ENCODE data around the gene NDUFS7.
"Not testable (repeated sequence)": the region's sequence is repeated elsewhere in the genome, so short reads cannot be mapped to it uniquely, and the experiment has no call there.

The NDUFS7 gene

DNA sequence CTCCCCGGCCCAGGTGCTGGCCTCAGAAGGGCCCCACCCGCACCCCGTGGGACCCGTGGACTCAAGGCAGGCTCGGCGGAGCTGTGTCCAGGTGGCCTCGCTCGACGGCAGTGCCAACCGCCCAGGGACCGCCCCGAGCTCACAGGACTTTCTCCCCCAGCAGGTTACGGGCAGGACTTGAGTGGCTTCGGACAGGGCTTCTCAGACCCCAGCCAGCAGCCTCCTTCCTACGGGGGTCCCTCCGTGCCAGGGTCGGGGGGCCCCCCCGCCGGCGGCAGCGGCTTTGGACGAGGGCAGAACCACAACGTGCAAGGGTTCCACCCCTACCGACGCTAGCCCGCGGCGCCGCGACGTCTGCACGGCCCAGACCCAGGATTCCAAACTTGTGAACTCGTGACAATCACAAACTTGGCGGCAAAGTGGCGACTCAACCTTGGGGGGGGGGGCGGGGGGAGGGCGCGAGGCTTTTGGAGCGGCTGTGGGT lies 50.9 kb downstream of the NDUFS7 start:
- TF ChIP-seq, protein P1, sequence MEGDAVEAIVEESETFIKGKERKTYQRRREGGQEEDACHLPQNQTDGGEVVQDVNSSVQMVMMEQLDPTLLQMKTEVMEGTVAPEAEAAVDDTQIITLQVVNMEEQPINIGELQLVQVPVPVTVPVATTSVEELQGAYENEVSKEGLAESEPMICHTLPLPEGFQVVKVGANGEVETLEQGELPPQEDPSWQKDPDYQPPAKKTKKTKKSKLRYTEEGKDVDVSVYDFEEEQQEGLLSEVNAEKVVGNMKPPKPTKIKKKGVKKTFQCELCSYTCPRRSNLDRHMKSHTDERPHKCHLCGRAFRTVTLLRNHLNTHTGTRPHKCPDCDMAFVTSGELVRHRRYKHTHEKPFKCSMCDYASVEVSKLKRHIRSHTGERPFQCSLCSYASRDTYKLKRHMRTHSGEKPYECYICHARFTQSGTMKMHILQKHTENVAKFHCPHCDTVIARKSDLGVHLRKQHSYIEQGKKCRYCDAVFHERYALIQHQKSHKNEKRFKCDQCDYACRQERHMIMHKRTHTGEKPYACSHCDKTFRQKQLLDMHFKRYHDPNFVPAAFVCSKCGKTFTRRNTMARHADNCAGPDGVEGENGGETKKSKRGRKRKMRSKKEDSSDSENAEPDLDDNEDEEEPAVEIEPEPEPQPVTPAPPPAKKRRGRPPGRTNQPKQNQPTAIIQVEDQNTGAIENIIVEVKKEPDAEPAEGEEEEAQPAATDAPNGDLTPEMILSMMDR (IDR thresholded peaks at IDR 0.05; ENCODE audit: extremely low read depth, missing control alignments), result no peak
- DNase-seq (ENCODE audit: low spot score), result no peak

DNA sequence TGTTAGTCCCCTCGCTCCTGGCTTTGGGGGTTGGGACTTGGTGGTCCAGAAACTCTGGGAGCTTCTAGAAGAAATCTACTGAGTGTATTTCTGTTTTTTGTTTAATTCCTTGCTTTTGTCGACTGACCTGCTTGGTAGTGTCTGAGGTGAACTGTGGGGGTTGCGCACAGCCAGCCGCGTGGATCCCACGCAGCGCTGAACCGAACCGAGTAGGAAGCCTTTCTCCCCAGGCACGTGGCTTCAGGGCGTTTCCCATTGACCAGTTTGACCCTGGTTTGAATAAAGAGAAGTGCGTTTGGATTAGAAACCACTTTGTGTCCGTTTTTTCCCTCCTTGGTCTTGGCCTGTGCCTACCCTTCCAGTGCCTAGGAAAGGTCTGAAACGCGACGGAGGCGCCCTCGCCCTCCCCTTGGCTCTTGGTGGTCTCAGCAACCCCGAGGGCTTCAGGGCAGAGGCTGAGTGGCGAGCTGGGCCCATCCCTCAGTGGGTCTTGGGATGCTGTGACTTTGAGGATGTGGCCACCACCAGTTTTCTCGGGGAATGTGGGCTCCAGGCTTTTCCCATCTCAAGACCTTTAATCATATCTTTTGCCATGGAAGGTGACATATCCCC lies 51.8 kb downstream of the NDUFS7 start:
- TF ChIP-seq, protein P1 (IDR thresholded peaks at IDR 0.05; ENCODE audit: extremely low read depth, missing control alignments), result no peak
- DNase-seq (ENCODE audit: low spot score), result no peak

DNA sequence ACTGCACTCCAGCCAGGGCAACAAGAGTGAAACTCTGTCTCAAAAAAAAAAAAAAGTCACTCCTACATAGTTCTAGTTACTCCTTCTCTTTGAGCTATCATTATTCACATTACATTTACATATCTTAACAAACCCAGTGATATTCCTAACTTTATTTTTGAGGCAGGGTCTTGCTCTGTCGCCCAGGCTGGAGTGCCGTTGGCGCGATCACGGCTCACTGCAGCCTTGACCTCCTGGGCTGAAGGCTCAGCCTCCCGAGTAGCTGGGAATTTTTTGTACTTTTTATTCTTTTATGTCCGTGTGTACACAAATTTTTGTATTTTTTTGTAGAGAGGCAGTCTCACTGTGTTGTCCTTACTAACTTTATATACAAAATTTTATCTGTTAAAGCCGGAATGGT lies 53.9 kb downstream of the NDUFS7 start:
- no peak for DNase-seq (ENCODE audit: low spot score)
- TF ChIP-seq, protein P1 (IDR thresholded peaks at IDR 0.05; ENCODE audit: extremely low read depth, missing control alignments), result no peak

DNA sequence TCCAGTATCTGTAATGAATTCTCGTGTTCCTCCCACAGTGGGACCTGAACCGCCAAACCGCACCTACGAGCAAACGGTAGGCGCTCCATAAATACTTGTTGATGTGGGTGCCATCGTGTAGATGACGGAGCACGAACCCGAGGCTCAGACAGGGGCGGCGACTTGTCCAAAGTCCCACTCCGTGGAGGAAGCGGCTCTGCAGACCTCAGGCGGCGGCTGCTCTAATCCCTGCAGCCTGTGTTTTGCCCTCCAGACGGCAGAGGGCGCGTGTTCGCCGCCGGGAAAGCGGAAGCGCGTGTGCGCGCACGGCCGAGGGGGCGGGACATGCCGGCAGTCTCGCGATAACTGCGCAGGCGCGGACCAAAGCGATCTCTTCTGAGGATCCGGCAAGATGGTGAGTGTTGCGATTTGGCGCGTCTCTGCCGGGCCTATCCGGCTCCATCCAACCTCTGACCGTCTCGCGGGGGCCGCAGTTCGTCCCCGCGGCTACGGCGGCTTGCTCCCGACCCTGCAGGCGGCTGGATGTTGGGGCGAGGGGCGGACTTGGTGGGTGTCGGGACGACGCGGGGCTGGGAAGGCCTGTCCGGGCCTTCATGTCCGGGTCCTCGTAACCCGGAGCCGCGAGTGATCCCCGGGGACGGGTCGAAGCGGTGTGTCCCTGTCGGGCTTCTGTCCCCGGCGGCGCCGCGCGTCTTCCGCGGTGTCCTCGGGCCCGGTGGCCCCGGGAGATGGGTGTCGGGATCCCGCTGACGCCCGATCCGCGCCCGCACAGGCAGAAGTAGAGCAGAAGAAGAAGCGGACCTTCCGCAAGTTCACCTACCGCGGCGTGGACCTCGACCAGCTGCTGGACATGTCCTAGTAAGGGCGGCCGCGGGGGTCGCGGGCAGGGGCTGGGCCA lies 54.6 kb downstream of the NDUFS7 start, which contains the start of gene RPS15:
Gene RPS15 (plus strand): TSS at position 362 of the 898 bp plus-strand sequence. CDS start 30 bp downstream, at position 392.
- TF ChIP-seq, protein P1 (IDR thresholded peaks at IDR 0.05; ENCODE audit: extremely low read depth, missing control alignments), result peak; percentile 97
- peak; percentile 99 for DNase-seq (ENCODE audit: low spot score)

DNA sequence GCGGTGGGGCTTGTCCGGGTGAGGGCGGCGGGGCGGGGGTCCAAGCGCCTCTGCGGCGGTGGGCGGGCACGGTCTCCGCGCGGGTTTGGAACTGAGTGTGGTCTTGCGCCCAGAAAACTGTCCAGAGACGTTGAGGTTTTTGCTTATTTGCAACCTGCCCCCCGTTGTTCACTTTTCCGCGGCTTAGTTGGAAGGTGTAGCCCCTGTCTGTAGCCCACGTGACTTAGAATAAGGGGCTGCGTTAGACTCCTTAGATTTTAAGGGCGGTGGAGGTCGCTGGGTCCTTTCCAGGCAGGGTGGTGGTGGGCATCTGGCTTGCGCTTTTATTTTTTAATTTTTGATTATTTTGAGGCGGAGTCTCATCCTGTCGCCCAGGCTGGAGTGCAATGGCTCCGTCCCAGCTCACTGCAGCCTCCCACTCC lies 55.2 kb downstream of the NDUFS7 start:
- TF ChIP-seq, protein P1 (IDR thresholded peaks at IDR 0.05; ENCODE audit: extremely low read depth, missing control alignments), result no peak
- DNase-seq (ENCODE audit: low spot score), result no peak

DNA sequence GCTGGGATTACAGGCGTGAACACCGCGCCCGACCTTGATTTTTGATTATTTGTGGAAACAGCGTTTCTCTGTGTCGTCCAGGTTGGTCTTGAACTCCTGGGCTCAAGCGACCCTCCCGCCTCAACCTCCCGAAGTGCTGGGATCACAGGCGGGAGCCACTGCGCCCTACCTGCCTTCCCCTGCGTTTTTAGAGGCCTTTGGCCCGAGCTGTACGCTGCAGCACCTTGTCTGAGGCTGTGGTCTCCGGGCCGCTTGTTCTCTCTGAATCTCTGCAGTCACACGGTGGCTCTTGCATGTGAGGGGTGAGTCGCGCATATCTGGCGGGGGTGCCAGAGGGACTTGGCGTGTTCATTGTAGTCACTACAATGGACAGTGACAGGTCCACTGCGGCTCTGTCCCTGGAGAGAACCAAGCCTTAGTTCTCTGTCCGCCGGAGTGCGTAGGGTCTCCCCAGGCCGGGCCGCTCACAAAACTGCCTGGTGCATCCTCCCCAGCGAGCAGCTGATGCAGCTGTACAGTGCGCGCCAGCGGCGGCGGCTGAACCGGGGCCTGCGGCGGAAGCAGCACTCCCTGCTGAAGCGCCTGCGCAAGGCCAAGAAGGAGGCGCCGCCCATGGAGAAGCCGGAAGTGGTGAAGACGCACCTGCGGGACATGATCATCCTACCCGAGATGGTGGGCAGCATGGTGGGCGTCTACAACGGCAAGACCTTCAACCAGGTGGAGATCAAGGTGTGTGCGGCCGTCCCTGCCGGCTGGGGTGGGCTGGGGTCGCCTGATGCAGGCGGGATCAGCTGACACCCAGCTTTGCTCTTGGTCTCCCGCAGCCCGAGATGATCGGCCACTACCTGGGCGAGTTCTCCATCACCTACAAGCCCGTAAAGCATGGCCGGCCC lies 56.1 kb downstream of the NDUFS7 start:
- not testable (repeated sequence) for DNase-seq (ENCODE audit: low spot score)

DNA sequence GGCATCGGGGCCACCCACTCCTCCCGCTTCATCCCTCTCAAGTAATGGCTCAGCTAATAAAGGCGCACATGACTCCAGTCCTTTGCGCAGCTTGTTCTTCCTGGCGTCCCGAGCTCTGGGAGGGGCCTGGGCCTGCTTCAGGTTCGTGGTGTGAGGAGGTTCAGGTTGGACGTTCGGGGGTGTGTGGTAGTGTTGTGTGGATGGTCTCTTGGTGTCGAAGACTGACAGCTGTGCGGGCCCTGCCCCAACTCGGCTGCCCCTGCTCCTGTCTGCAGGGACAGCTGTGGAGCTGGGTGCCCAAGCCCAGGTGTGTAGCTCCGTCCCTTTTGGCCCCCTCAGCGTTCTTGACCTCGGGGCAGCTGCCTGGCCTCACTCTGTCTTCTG lies 56.7 kb downstream of the NDUFS7 start:
- TF ChIP-seq, protein P1 (IDR thresholded peaks at IDR 0.05; ENCODE audit: extremely low read depth, missing control alignments), result no peak
- DNase-seq (ENCODE audit: low spot score), result no peak
